ENCODE results near the gene PSPH. TPM values are rescaled to one million over a fixed set of nuclear protein-coding genes. Genes with fewer than 3 reads are reported as not detected.
"Not testable (repeated sequence)": the region's sequence is repeated elsewhere in the genome, so short reads cannot be mapped to it uniquely, and the experiment has no call there.

Gene PSPH
- total RNA-seq, 1 experiment from 2014 or later = 62.3 TPM

GRCh38 chr7:56046721-56047445, 4.4 kb downstream of the PSPH start:
- Histone ChIP-seq H3K36me3 (ENCODE audit: control insufficient read depth, insufficient read depth, low read length) (peaks cover 4% of the 10 kb centered on the region; the same call in 1 of the 2 replicates), H3K9me3 (ENCODE audit: control insufficient read depth, insufficient read depth, low read depth, low read length) (no peaks in the 10 kb centered on the region), H3K27ac (ENCODE audit: low read length) (0 out of 2 replicates have a peak overlapping the region, but pooled peaks have one; percentile 40), H3K27me3 (ENCODE audit: control insufficient read depth, insufficient read depth, low read length) (no peaks in the 10 kb centered on the region), H3K4me1 (ENCODE audit: control insufficient read depth, insufficient read depth, low read length) (peaks cover 17% of the 10 kb centered on the region; the same call in 1 of the 2 replicates), H3K4me3 (ENCODE audit: low read depth in 2 of 2, low read length in 2 of 2) (no peak overlapping the region)
- ATAC-seq = no peak
- intact Hi-C loops (cut with micrococcal nuclease; ENCODE audit: unreplicated experiment) (no loop called here), in situ Hi-C loops (cut with HindIII; ENCODE audit: low pct_unique_long_range_greater_than_20kb, low sequenced_read_pairs) (no loop called here)
- TF ChIP-seq SIN3A (IDR thresholded peaks at IDR 0.05; ENCODE audit: borderline replicate concordance, insufficient read depth, low read depth, low read length) = no peak
- TF ChIP-seq REST (IDR thresholded peaks at IDR 0.05; ENCODE audit: insufficient read depth in 1 of 2, low read depth in 2 of 2, low read length in 1 of 2) = no peak
- TF ChIP-seq TCF7L2 (IDR thresholded peaks at IDR 0.05; ENCODE audit: low read depth, low read length) = no peak
- BruUV-seq (replicated peaks) = no TSS peak
- ChIA-PET CTCF (no interaction called here), POLR2A (interaction anchor here (0.5 kb wide), 1 partner anchor 20 kb away, joined by 4 read pairs; no protein-coding TSS in a partner anchor)
- DNase-seq (ENCODE audit: low read depth, low spot score) = no peak

- CTCF ChIA-PET; DNase-seq (ENCODE audit: low read depth, low spot score); in situ Hi-C loops (cut with HindIII; ENCODE audit: low pct_unique_long_range_greater_than_20kb, low sequenced_read_pairs); H3K27me3 ChIP-seq (ENCODE audit: control insufficient read depth, insufficient read depth, low read length); H3K4me3 ChIP-seq (ENCODE audit: low read depth in 2 of 2, low read length in 2 of 2); POLR2A ChIA-PET; H3K36me3 ChIP-seq (ENCODE audit: control insufficient read depth, insufficient read depth, low read length); H3K9me3 ChIP-seq (ENCODE audit: control insufficient read depth, insufficient read depth, low read depth, low read length); BruUV-seq (replicated peaks); H3K27ac ChIP-seq (ENCODE audit: low read length); ATAC-seq; intact Hi-C loops (cut with micrococcal nuclease; ENCODE audit: unreplicated experiment): not testable (repeated sequence)
- H3K4me1 ChIP-seq (ENCODE audit: control insufficient read depth, insufficient read depth, low read length) = peaks cover 17% of the 10 kb centered on the region; the same call in 1 of the 2 replicates
Measured at GRCh38 chr7:56045758-56046157, 5.5 kb downstream of the PSPH start.

GRCh38 chr7:56040730-56041129, 10.5 kb downstream of the PSPH start:
- no TSS peak for BruUV-seq (replicated peaks)
- no peak for DNase-seq (ENCODE audit: low read depth, low spot score)
- Histone ChIP-seq H3K4me1 (ENCODE audit: control insufficient read depth, insufficient read depth, low read length) (no peaks in the 10 kb centered on the region), H3K36me3 (ENCODE audit: control insufficient read depth, insufficient read depth, low read length) (no peaks in the 10 kb centered on the region), H3K27me3 (ENCODE audit: control insufficient read depth, insufficient read depth, low read length) (no peaks in the 10 kb centered on the region), H3K4me3 (ENCODE audit: low read depth in 2 of 2, low read length in 2 of 2) (no peak overlapping the region), H3K9me3 (ENCODE audit: control insufficient read depth, insufficient read depth, low read depth, low read length) (no peaks in the 10 kb centered on the region), H3K27ac (ENCODE audit: low read length) (no peak overlapping the region)
- no peak for ATAC-seq
- ChIA-PET POLR2A (no interaction called here), CTCF (no interaction called here)
- in situ Hi-C loops (cut with HindIII; ENCODE audit: low pct_unique_long_range_greater_than_20kb, low sequenced_read_pairs) (no loop called here), intact Hi-C loops (cut with micrococcal nuclease; ENCODE audit: unreplicated experiment) (no loop called here)
- no peak for TF ChIP-seq REST (IDR thresholded peaks at IDR 0.05; ENCODE audit: insufficient read depth in 1 of 2, low read depth in 2 of 2, low read length in 1 of 2)
- TF ChIP-seq TCF7L2 (IDR thresholded peaks at IDR 0.05; ENCODE audit: low read depth, low read length) = no peak
- TF ChIP-seq POLR2AphosphoS5 (IDR thresholded peaks at IDR 0.05; ENCODE audit: low read depth, low read length) = no peak
- no peak for TF ChIP-seq SIN3A (IDR thresholded peaks at IDR 0.05; ENCODE audit: borderline replicate concordance, insufficient read depth, low read depth, low read length)
- no peak for TF ChIP-seq CTCF (IDR thresholded peaks at IDR 0.05)
